Right lobe of liver (tissue), 4 donors: ENCODE measurements around the gene UBAC2.

Source experiments
- CTCF ChIP-seq, 4 donors: fragments of 200-600 bp in 3 of 4; fragments of 450-650 bp in 1 of 4; IDR thresholded peaks; one replicate each; pipeline versions ENCODE4 v1.5.1 to v1.8.0; 2016 to 2022; ENCODE audit warnings: antibody characterized with exemption in 4 of 4, mild to moderate bottlenecking in 2 of 4
- POLR2A ChIP-seq: fragments of 450-650 bp; IDR thresholded peaks from one replicate; pipeline ENCODE4 v1.6.1; 2017; ENCODE audit warnings: antibody characterized with exemption, mild to moderate bottlenecking
- donor health status: DM: no; HTN: no; CAD: no.
- donor health status: DM: no; HTN: no; CAD: no.
- donor health status: DM: no; HTN: yes; CAD: no.

GRCh38 chr13:99316224-99316623, 115.6 kb downstream of the UBAC2 start:
- TF ChIP-seq CTCF (IDR thresholded peaks at IDR 0.05) (no peak), POLR2A (no peak)
